ENCODE results near the gene ZNF496. TPM values are rescaled to one million over a fixed set of nuclear protein-coding genes. Genes with fewer than 3 reads are reported as not detected.

The ZNF496 gene
- total and polyA plus RNA-seq, 9 of the 15 experiments (the other 6 are each of a cell fraction or from before 2014, with no cell fraction given), result 4.3 to 54.0 (median 31.3) TPM

DNA sequence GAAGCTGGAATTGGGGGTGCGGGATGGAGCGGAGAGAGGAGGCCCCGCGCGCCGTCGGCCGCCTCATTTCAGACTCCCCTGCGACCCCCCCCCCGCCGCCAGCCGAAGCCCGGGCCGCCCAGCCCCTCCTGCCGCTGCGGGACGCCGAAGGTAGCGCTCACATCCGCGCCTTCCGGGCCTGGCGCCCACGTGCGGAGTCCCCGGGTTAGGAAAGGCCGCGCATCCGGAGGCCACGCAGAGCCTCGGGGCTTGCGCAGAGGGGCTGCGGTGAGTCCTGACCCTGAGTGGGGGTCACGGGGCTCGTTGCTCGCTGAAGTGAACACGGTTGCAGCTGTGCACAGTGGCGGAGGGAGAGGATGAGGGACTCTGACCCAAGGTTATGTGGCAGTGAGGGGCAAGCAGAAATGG, 552 bp upstream of the ZNF496 start (continued):
- TF ChIP-seq, protein P1, sequence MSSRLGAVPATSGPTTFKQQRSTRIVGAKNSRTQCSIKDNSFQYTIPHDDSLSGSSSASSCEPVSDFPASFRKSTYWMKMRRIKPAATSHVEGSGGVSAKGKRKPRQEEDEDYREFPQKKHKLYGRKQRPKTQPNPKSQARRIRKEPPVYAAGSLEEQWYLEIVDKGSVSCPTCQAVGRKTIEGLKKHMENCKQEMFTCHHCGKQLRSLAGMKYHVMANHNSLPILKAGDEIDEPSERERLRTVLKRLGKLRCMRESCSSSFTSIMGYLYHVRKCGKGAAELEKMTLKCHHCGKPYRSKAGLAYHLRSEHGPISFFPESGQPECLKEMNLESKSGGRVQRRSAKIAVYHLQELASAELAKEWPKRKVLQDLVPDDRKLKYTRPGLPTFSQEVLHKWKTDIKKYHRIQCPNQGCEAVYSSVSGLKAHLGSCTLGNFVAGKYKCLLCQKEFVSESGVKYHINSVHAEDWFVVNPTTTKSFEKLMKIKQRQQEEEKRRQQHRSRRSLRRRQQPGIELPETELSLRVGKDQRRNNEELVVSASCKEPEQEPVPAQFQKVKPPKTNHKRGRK (tag; IDR thresholded peaks at IDR 0.05), result no peak
- TF ChIP-seq TGIF2 (CRISPR knock-in tag; IDR thresholded peaks at IDR 0.05), result peak; percentile 32; the same call in 1 of the 2 replicates
- TF ChIP-seq L3MBTL2 (IDR thresholded peaks at IDR 0.05), result peak; percentile 90
- TF ChIP-seq RBM17 (IDR thresholded peaks at IDR 0.05; ENCODE audit: borderline replicate concordance, low read depth, low read length), result no peak
- TF ChIP-seq RBBP5 (IDR thresholded peaks at IDR 0.05; ENCODE audit: borderline replicate concordance, insufficient read depth, low read length, poor library complexity, severe bottlenecking), result peak; percentile 33
- TF ChIP-seq, protein P2, sequence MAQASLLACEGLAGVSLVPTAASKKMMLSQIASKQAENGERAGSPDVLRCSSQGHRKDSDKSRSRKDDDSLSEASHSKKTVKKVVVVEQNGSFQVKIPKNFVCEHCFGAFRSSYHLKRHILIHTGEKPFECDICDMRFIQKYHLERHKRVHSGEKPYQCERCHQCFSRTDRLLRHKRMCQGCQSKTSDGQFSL (CRISPR knock-in tag; IDR thresholded peaks at IDR 0.05), result peak; percentile 82; the same call in 1 of the 2 replicates
- TF ChIP-seq, protein P2 (tag; IDR thresholded peaks at IDR 0.05), result peak in 1 of 2 experiments; percentile 89; a peak in 2 of 4 replicates
- TF ChIP-seq ELF2 (CRISPR knock-in tag; IDR thresholded peaks at IDR 0.05), result peak; percentile 68
- TF ChIP-seq, protein P3, sequence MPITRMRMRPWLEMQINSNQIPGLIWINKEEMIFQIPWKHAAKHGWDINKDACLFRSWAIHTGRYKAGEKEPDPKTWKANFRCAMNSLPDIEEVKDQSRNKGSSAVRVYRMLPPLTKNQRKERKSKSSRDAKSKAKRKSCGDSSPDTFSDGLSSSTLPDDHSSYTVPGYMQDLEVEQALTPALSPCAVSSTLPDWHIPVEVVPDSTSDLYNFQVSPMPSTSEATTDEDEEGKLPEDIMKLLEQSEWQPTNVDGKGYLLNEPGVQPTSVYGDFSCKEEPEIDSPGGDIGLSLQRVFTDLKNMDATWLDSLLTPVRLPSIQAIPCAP (CRISPR knock-in tag; IDR thresholded peaks at IDR 0.05; ENCODE audit: borderline replicate concordance), result 0 out of 2 replicates have a peak, but pooled peaks have one; percentile 70
- TF ChIP-seq, protein P4, sequence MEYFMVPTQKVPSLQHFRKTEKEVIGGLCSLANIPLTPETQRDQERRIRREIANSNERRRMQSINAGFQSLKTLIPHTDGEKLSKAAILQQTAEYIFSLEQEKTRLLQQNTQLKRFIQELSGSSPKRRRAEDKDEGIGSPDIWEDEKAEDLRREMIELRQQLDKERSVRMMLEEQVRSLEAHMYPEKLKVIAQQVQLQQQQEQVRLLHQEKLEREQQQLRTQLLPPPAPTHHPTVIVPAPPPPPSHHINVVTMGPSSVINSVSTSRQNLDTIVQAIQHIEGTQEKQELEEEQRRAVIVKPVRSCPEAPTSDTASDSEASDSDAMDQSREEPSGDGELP (CRISPR knock-in tag; IDR thresholded peaks at IDR 0.05; ENCODE audit: borderline replicate concordance), result peak; percentile 66; the same call in 1 of the 2 replicates
- no peak for TF ChIP-seq TFAM (CRISPR knock-in tag; conservative IDR thresholded peaks at IDR 0.05)
- TF ChIP-seq TEAD4 (IDR thresholded peaks at IDR 0.05; ENCODE audit: low read length), result no peak
- peak; percentile 64; the same call in 1 of the 2 replicates for TF ChIP-seq TEAD4 (CRISPR knock-in tag; IDR thresholded peaks at IDR 0.05; ENCODE audit: borderline replicate concordance)
- peak; percentile 33 for TF ChIP-seq ZBTB1 (CRISPR knock-in tag; IDR thresholded peaks at IDR 0.05; ENCODE audit: borderline replicate concordance, low read depth)
- peak; percentile 73 for TF ChIP-seq RBFOX2 (IDR thresholded peaks at IDR 0.05; ENCODE audit: low read depth, low read length)
- peak; percentile 87; the same call in 1 of the 2 replicates for TF ChIP-seq KAT7 (CRISPR knock-in tag; IDR thresholded peaks at IDR 0.05; ENCODE audit: borderline replicate concordance)
- TF ChIP-seq, protein P5, sequence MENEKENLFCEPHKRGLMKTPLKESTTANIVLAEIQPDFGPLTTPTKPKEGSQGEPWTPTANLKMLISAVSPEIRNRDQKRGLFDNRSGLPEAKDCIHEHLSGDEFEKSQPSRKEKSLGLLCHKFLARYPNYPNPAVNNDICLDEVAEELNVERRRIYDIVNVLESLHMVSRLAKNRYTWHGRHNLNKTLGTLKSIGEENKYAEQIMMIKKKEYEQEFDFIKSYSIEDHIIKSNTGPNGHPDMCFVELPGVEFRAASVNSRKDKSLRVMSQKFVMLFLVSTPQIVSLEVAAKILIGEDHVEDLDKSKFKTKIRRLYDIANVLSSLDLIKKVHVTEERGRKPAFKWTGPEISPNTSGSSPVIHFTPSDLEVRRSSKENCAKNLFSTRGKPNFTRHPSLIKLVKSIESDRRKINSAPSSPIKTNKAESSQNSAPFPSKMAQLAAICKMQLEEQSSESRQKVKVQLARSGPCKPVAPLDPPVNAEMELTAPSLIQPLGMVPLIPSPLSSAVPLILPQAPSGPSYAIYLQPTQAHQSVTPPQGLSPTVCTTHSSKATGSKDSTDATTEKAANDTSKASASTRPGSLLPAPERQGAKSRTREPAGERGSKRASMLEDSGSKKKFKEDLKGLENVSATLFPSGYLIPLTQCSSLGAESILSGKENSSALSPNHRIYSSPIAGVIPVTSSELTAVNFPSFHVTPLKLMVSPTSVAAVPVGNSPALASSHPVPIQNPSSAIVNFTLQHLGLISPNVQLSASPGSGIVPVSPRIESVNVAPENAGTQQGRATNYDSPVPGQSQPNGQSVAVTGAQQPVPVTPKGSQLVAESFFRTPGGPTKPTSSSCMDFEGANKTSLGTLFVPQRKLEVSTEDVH (IDR thresholded peaks at IDR 0.05; ENCODE audit: low read depth, partially characterized antibody), result peak; percentile 22
- TF ChIP-seq GABPB1 (CRISPR knock-in tag; IDR thresholded peaks at IDR 0.05), result peak; percentile 71
- peak; percentile 31 for TF ChIP-seq SAP30 (IDR thresholded peaks at IDR 0.05; ENCODE audit: borderline replicate concordance, insufficient read depth, low read depth, low read length, poor library complexity, severe bottlenecking)
- TF ChIP-seq KLF6 (CRISPR knock-in tag; IDR thresholded peaks at IDR 0.05; ENCODE audit: borderline replicate concordance), result 0 out of 2 replicates have a peak, but pooled peaks have one; percentile 41
